ENCODE results near the gene PCSK2.
A peak's percentile ranks its signal among the peaks of the same experiment; 100 is the strongest.

The PCSK2 gene

GRCh38 chr20:17452441-17452840 lies 225.6 kb downstream of the PCSK2 start:
- no peak for DNase-seq

DNA sequence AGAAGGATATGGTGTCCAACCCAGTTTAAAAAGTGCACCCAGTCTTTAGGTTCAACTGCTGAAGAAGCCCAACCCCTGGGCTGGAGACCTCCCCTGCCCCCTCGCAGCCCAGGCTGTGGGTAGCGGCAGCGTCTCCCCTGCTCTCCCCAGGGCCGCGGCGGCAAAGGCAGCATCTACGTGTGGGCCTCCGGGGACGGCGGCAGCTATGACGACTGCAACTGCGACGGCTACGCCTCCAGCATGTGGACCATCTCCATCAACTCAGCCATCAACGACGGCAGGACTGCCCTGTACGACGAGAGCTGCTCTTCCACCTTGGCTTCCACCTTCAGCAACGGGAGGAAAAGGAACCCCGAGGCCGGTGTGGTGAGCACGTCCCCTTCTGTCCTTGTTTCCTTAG lies 226.8 kb downstream of the PCSK2 start:
- DNase-seq: no peak

DNA sequence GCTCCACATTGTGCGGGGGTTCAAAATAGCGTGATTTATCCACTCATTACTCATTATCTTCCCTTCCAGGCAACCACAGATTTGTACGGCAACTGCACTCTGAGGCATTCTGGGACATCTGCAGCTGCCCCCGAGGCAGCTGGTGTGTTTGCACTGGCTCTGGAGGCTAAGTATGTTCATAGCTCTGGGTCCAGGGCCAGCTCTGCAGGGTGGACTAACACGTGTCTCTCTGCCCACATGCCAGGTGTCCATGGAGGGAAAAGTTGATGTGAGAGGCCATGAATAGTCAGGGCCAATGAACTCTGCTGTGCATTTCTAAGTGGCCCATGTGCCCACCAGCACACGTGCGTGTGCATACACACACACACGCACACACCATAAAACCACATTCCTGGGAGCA lies 229.4 kb downstream of the PCSK2 start:
- DNase-seq: no peak

- no peak for DNase-seq
Measured at GRCh38 chr20:17457079-17457478, 230.2 kb downstream of the PCSK2 start.

DNA sequence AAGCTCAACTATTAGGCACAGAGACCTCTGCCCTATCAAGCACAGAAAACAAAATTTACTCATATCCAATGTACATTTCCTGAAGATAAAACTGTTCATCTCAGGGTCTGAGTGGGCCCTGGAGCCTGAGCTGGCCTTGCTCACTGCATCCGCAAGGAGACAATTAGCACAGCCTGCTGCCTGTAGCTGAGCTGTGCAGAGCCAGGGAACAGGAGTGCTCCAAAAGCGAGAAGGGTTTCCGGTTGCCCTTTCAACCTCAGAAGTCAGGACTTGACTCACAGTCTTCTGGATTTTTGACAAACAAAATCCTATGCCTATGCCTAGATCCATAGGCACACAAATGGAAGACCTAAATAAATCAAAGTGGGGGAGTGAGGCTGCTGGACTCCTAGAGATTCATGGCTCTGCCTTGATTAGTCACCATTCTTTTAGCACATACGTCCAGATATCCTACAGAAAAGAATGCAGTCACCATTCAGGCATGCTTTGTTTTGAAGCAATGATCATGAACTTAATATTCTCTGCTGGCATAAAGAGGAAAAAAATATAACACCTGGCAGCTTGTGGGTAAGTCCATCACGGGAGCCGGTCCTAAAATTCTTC lies 230.8 kb downstream of the PCSK2 start:
- DNase-seq: no peak

DNA sequence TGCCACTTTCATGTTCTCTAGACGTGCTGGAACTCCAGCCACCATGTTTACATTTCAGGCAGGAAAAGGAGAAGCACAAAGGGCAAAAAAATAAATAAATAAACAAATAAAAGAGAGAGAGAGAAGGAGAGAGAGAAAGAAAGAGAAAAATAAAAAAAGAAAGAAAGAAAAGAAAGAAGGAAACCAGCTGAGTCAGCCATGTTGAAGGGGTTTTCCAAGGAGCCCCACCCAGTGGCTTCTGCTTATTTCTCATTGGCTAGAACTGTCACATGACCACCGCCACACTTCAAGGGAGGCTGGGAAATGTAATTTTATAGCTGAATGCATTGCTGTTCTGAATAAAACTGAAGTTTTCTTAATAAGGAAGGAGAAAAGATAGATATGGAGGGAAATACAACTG lies 233.3 kb downstream of the PCSK2 start:
- no peak for DNase-seq

DNA sequence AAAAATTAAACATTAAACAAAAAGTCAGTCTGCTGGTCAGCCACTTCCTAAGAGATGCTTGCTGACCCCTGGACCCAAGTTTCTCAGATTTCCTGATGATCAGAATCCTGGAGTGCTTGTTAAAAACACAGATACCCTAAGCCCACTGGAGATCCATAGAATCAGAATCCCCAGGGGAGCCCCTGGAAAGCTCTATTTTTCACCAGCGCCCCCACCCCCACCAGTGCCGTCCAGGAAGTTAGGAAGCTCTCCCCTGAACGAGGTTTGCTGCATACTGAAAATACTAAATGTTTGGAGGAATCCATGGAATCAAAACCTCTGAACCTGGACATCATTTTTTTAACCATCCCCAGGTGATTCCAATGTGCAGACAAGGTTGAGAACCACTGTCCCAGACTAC lies 235.1 kb downstream of the PCSK2 start:
- no peak for DNase-seq

DNA sequence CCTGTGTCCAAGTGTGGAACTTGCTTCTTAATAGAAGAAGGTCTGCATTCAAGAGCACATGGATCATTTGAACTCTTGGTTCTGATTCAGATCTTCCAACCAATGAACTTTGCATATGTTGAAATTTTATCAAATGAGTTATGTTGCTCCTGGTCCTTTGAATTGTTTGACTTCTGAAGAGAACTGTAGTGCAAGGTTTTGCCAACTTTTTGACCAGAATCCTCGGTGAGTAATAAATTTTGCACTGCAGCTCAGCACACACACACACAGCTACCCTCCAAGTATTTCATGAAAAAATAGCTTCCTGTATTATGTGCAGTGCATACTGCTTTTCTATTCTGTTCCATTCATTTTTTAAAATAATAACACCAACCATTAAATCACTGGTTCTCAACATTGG lies 236.9 kb downstream of the PCSK2 start:
- DNase-seq: no peak

DNA sequence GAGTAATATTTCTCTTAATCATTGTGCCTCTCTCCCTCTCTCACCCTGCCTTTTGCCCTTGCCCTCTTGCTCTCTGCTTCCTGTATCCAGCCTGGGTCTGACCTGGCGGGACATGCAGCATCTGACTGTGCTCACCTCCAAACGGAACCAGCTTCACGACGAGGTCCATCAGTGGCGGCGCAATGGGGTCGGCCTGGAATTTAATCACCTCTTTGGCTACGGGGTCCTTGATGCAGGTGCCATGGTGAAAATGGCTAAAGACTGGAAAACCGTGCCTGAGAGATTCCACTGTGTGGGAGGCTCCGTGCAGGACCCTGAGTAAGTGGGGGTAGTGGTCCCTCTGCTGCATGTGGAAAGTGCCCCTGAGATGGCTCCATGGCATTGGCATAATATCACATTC lies 238.4 kb downstream of the PCSK2 start:
- no peak for DNase-seq

DNA sequence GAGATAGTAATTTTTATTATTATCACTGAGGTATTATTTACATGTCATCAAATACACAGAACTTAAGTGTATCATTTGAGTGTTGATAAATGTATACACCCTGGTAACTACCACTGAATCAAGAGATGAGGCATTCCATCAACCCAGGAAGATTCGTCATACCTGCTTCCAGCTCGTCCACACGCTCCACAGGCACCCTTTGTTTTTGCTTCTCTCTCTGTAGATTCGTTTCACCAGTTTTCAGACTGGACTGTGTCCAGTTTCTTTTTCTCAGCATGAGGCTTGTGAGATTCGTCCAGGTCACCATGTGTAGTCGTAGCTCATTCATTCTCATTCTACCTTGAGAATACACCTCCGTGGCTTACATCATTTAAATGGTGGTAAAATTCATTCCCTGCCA lies 239.8 kb downstream of the PCSK2 start:
- no peak for DNase-seq

DNA sequence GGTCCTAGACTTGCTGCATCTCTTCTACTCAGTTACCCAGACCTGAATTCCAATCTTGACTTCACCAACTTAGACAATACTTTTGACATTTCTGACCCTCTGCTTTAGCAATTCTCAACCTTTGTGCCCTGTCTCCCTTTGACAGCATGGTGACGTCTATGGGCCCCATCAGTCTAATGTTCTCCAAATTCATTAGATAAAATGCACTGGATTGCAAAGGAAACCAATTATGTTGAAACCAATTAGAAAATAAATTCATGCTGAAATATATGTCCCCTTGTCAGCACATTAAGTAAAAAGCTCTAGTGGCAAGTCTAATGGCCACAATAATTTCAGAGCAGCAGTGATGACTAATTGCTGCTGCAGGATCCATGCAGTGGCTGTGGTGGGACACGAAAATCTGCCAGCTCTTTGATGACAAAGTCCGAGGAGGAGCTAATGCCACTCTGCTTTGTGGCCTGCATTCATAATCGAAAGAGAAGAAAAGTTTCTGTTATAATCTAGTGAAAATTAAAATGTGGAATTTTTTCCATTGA lies 240.3 kb downstream of the PCSK2 start:
- DNase-seq: no peak

- DNase-seq: no peak
Measured at GRCh38 chr20:17468073-17468840, 241.4 kb downstream of the PCSK2 start.

- no peak for DNase-seq
Measured at GRCh38 chr20:17469246-17470030, 242.6 kb downstream of the PCSK2 start.

GRCh38 chr20:17470521-17470920 lies 243.7 kb downstream of the PCSK2 start:
- DNase-seq: no peak

DNA sequence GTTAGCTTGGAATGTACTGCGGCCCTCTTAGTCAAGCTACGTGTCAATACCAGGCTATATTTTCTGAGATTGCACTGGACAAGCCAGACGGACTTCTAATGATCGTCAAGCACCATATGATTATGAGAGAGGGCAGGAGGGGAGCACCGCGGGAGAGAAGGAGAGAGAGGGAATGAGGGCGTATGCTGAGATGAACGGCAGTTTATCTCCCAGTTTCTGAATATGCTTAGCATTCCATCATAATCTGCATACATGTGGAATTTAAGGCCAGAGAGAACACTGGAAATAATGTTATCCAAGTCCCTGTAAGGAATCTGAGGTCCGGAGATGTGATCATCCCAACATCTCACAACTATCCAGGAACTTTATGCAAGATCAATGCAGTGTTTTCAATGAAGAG lies 244.1 kb downstream of the PCSK2 start:
- DNase-seq: no peak

DNA sequence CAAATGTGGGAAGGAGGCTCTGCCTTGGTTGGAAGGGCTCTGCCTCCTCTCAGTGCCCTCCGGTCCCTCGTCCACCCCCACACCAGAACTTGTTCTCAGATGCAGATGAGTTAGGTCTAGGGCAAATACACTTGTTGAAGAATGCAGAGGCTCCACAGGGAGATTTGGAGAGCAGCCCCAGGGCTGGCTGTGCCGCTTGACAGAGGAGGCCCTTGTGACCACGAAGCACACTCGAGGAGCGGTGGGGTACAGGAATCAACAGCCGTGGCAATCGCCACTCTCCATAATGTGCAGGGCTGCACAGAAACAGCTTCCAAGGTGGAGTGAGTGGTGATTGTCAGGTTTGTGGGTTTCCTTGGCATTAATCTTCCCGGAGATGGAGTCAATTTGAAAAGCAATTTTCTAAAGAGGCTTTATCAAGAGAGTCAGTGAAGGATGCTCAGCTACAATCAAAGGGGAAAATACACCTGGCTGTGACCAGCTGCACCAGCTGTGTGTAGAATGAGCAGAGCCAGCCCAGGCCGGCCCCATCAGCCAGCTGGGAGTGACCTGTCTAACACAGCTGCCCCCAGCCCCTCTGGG lies 244.9 kb downstream of the PCSK2 start:
- DNase-seq: no peak

- no peak for DNase-seq
Measured at GRCh38 chr20:17473659-17474058, 246.8 kb downstream of the PCSK2 start.

DNA sequence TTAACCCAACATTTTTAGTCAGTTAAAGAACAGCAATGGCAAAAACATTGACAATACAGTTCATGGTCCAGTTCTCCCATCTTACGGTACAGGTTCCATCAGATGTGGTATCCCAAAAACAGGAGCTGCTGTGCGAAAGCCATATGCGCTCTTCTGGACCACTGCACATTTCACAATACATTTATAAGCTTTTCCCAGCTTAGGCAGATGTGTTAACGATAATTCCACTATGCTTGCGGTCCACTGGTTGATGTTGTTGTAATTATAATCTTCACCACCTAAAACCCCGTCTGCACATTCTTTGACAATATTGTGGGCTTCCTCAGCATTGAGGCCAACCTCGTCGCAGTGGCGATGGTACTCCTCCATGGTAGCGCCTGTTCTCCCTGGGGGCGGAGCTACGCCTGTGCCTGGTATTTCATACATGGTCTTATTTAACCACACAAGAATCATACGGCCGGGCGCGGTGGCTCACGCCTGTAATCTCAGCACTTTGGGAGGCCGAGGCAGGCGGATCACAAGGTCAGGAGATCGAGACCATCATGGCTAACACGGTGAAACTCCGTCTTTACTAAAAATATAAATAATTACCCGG lies 252.3 kb downstream of the PCSK2 start:
- DNase-seq: peak; percentile 24

GRCh38 chr20:17480696-17481095 lies 253.9 kb downstream of the PCSK2 start:
- no peak for DNase-seq

DNA sequence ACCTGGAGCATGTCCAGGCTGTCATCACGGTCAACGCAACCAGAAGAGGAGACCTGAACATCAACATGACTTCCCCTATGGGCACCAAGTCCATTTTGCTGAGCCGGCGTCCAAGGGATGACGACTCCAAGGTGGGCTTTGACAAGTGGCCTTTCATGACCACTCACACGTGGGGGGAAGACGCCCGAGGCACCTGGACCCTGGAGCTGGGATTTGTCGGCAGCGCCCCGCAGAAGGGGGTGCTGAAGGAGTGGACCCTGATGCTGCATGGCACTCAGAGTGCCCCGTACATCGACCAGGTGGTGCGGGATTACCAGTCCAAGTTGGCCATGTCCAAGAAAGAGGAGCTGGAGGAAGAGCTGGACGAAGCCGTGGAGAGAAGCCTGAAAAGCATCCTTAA lies 254.8 kb downstream of the PCSK2 start:
- DNase-seq: no peak

DNA sequence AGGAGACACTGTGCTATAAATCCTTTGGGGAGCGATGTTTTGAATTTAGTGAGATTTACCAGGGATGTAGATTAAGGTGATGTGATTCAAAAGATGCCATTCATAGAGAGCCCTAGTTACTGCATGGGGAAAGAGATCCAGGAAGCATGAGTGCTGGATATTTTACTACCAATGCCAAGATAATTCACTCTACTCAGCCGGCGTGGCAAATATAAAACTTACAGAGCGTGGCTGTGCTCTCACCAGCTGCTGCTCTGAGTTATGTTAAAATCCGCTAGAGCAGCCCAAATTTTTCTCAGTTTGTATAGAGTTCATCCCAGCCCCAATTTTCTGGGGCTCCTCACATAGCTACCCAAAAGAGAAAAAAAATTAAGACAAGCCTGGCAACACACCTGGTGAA lies 255.7 kb downstream of the PCSK2 start:
- no peak for DNase-seq

GRCh38 chr20:17485017-17485416 lies 258.2 kb downstream of the PCSK2 start:
- DNase-seq: no peak
